HCT116 (cell line): ENCODE results near the gene CNPY2. TPM values are rescaled to one million over a fixed set of nuclear protein-coding genes. Genes with fewer than 3 reads are reported as not detected.

Experiments used
- ATAC-seq: fragments of 200-7000 bp; cut with Tn5 transposase; 2 replicates; pipeline ENCODE4 v1.9.1; 2020; ENCODE audit warnings: mild to moderate bottlenecking, moderate library complexity
- BruUV-seq: library from RNA; stranded (reverse); fragments of 400-500 nt; replicated peaks from 2 replicates; lab custom pipeline; 2021; lab: Mats Ljungman, UMichigan
- CTCF ChIA-PET: fragments of 300-600 bp; sonication (Branson Sonifier 250); formaldehyde crosslinking; loops from one replicate; lab custom pipeline; 2021; ENCODE audit warnings: antibody characterized with exemption; lab: Charles Lee
- POLR2A ChIA-PET: fragments of 300-600, 350-600 bp; sonication (Branson Sonifier 250); formaldehyde crosslinking; loops from one replicate; lab custom pipeline; 2021; ENCODE audit warnings: antibody characterized with exemption; lab: Charles Lee
- RAD21 ChIA-PET, 2 experiments: fragments of 300-600 bp; sonication (Branson Sonifier 250); formaldehyde crosslinking; loops; one replicate each; lab custom pipeline; 2023; ENCODE audit warnings: low total read pairs in 2 of 2; ENCODE audit not compliant: uncharacterized antibody in 2 of 2, unreplicated experiment in 2 of 2, low non-redundant PET in 1 of 2; lab: Charles Lee
- DNase-seq: peaks from one replicate; pipeline ENCODE4 v3.0.0-alpha.2; 2010; ENCODE audit warnings: low read depth, low spot score
- H2AFZ ChIP-seq: fragments of 200-600 bp; shearing (Covaris generic), sonication (generic); 2 replicates; pipeline ENCODE4 v1.6.1; 2017; ENCODE audit warnings: low read depth, mixed run types, mixed read lengths, antibody characterized with exemption, low read length; ENCODE audit not compliant: poor library complexity, severe bottlenecking
- H3K27ac ChIP-seq: 2 replicates; pipeline ENCODE4 v1.5.1; 2012; ENCODE audit warnings: low read depth, low read length
- H3K27me3 ChIP-seq: fragments of 200-600 bp; sonication (generic); 2 replicates; pipeline ENCODE4 v1.6.1; 2016; ENCODE audit warnings: mixed run types, low read length, mixed read lengths; ENCODE audit not compliant: insufficient read depth
- H3K36me3 ChIP-seq, 2 experiments: fragments of 200-500 bp in 1 of 2; fragments of 200-600 bp in 1 of 2; sonication (Bioruptor generic) in 1 of 2; sonication (generic) in 1 of 2; 2 replicates each; pipeline versions ENCODE4 v1.5.1 to v1.6.1; 2014 to 2016; ENCODE audit warnings: low read length in 2 of 2, inconsistent platforms in 1 of 2, mixed read lengths in 1 of 2, mixed run types in 1 of 2; ENCODE audit not compliant: insufficient read depth in 2 of 2, control insufficient read depth in 1 of 2
- H3K4me1 ChIP-seq, 2 experiments: fragments of 200-600 bp in 1 of 2; sonication (generic) in 1 of 2; 2 replicates each; pipeline versions ENCODE4 v1.5.1 to v1.6.1; 2012 to 2017; ENCODE audit warnings: low read length in 2 of 2, inconsistent platforms in 1 of 2, mild to moderate bottlenecking in 1 of 2, mixed read lengths in 1 of 2, mixed run types in 1 of 2, moderate library complexity in 1 of 2; ENCODE audit not compliant: insufficient read depth in 2 of 2, control insufficient read depth in 1 of 2
- H3K4me2 ChIP-seq: fragments of 200-600 bp; sonication (generic); 2 replicates; pipeline ENCODE4 v1.6.1; 2017; ENCODE audit warnings: mixed run types, low read length, mixed read lengths
- H3K4me3 ChIP-seq, 2 experiments: fragments of 200-600 bp in 1 of 2; sonication (generic) in 1 of 2; replicated peaks in 1 of 2; 2 replicates each; pipeline ENCODE4 v1.5.1; 2011 to 2016; ENCODE audit warnings: low read length in 2 of 2, control low read depth in 1 of 2, low read depth in 1 of 2, mild to moderate bottlenecking in 1 of 2, mixed read lengths in 1 of 2, mixed run types in 1 of 2
- H3K79me2 ChIP-seq: fragments of 200-600 bp; sonication (generic); 2 replicates; pipeline ENCODE4 v1.6.1; 2017; ENCODE audit warnings: mild to moderate bottlenecking, mixed run types, low read length, moderate library complexity, mixed read lengths; ENCODE audit not compliant: insufficient read depth
- H3K9ac ChIP-seq: fragments of 200-600 bp; sonication (generic); 2 replicates; pipeline ENCODE4 v1.6.1; 2016; ENCODE audit warnings: low read length, mixed read lengths
- H3K9me2 ChIP-seq: fragments of 200-600 bp; sonication (generic), shearing (Covaris generic); 2 replicates; pipeline ENCODE4 v1.6.1; 2017; ENCODE audit warnings: mixed run types, mild to moderate bottlenecking, moderate library complexity; ENCODE audit not compliant: insufficient read depth
- H3K9me3 ChIP-seq, 2 experiments: fragments of 200-500 bp in 1 of 2; fragments of 200-600 bp in 1 of 2; sonication (Bioruptor generic) in 1 of 2; sonication (generic) in 1 of 2; 2 replicates each; pipeline ENCODE4 v1.6.1; 2014 to 2017; ENCODE audit warnings: low read length in 2 of 2, mixed read lengths in 2 of 2, inconsistent platforms in 1 of 2, low read depth in 1 of 2, mild to moderate bottlenecking in 1 of 2, mixed run types in 1 of 2, moderate library complexity in 1 of 2; ENCODE audit not compliant: control insufficient read depth in 1 of 2, insufficient read depth in 1 of 2
- H4K20me1 ChIP-seq: fragments of 200-600 bp; sonication (generic), shearing (Covaris generic); 2 replicates; pipeline ENCODE4 v1.6.1; 2017; ENCODE audit warnings: mixed run types, mild to moderate bottlenecking, moderate library complexity; ENCODE audit not compliant: insufficient read depth
- ATF3 ChIP-seq: IDR thresholded peaks from 2 replicates; pipeline ENCODE4 v1.6.1; 2012
- CBX3 ChIP-seq: IDR thresholded peaks from 2 replicates; pipeline ENCODE4 v1.6.1; 2012; ENCODE audit warnings: low read depth
- CEBPB ChIP-seq: IDR thresholded peaks from 2 replicates; pipeline ENCODE4 v1.6.1; 2012; ENCODE audit warnings: low read depth
- CTCF ChIP-seq, 3 experiments: fragments of 200-600 bp in 1 of 3; sonication (generic) in 1 of 3; IDR thresholded peaks in 2 of 3; conservative IDR thresholded peaks in 1 of 3; 2 replicates each; pipeline ENCODE4 v1.5.1; 2012 to 2017; ENCODE audit warnings: low read depth in 2 of 3, low read length in 2 of 3, antibody characterized with exemption in 1 of 3, borderline replicate concordance in 1 of 3, control low read depth in 1 of 3, mild to moderate bottlenecking in 1 of 3, mixed read lengths in 1 of 3, mixed run types in 1 of 3, moderate library complexity in 1 of 3; ENCODE audit not compliant: insufficient read depth in 1 of 3
- EGR1 ChIP-seq: IDR thresholded peaks from 2 replicates; pipeline ENCODE4 v1.6.1; 2012; ENCODE audit warnings: low read depth
- ELF1 ChIP-seq: IDR thresholded peaks from 2 replicates; pipeline ENCODE4 v1.6.1; 2012; ENCODE audit warnings: low read depth, borderline replicate concordance
- EZH2phosphoT487 ChIP-seq: fragments of 200-600 bp; IDR thresholded peaks from 2 replicates; pipeline ENCODE4 v1.6.1; 2018; ENCODE audit warnings: antibody characterized with exemption, borderline replicate concordance
- JUND ChIP-seq: IDR thresholded peaks from 2 replicates; pipeline ENCODE4 v1.6.1; 2012
- POLR2AphosphoS5 ChIP-seq: IDR thresholded peaks from 2 replicates; pipeline ENCODE4 v1.6.1; 2011; ENCODE audit warnings: mild to moderate bottlenecking, low read depth, low read length, moderate library complexity
- RAD21 ChIP-seq: IDR thresholded peaks from 2 replicates; pipeline ENCODE4 v1.6.1; 2012; ENCODE audit warnings: low read depth, mild to moderate bottlenecking
- SIN3A ChIP-seq: IDR thresholded peaks from 2 replicates; pipeline ENCODE4 v1.6.1; 2012; ENCODE audit warnings: low read depth
- SP1 ChIP-seq: IDR thresholded peaks from 2 replicates; pipeline ENCODE4 v1.6.1; 2012; ENCODE audit warnings: low read depth
- SRF ChIP-seq: IDR thresholded peaks from 2 replicates; pipeline ENCODE4 v1.6.1; 2012; ENCODE audit warnings: low read depth
- TCF7L2 ChIP-seq: IDR thresholded peaks from 2 replicates; pipeline ENCODE4 v1.7.0; 2011; ENCODE audit warnings: borderline replicate concordance, inconsistent platforms; ENCODE audit not compliant: insufficient read depth, insufficient read length; ENCODE audit errors: extremely low read depth
- YY1 ChIP-seq: IDR thresholded peaks from 2 replicates; pipeline ENCODE4 v1.6.1; 2011; ENCODE audit warnings: low read length, low read depth, moderate library complexity, mild to moderate bottlenecking; ENCODE audit not compliant: insufficient replicate concordance; ENCODE audit errors: extremely low read depth
- ZFX ChIP-seq: fragments of 450-650 bp; IDR thresholded peaks from 2 replicates; pipeline ENCODE4 v1.6.1; 2017
- intact Hi-C: fragments of 100-400 bp; cut with micrococcal nuclease; formaldehyde crosslinking; loops from 2 replicates; pipeline ENCODE4 v1.10.0; 2022
- total RNA-seq: library from RNA; stranded (reverse); gene quantifications from one replicate; pipeline ENCODE4 v1.2.1, GENCODE V29; 2021; ENCODE audit not compliant: unreplicated experiment

The CNPY2 gene
- total RNA-seq, 1 experiment from 2014 or later, result 109 TPM

GRCh38 chr12:56298828-56299227, 17.0 kb downstream of the CNPY2 start:
- Histone ChIP-seq H3K79me2 (peaks cover 65% of the 10 kb centered on the region), H3K4me3 (peak overlapping the region; percentile 69 to 99), H4K20me1 (no peaks in the 10 kb centered on the region), H3K9ac (peak overlapping the region; percentile 96), H3K36me3 (peaks cover 3 to 16% of the 10 kb centered on the region in 2 experiments; a peak in 2 of 4 replicates), H3K9me3 (no peaks in the 10 kb centered on the region), H3K4me2 (peak overlapping the region; percentile 93), H3K27me3 (no peaks in the 10 kb centered on the region), H2AFZ (no peak overlapping the region), H3K9me2 (no peaks in the 10 kb centered on the region), H3K4me1 (peaks cover 22 to 48% of the 10 kb centered on the region in 2 experiments; a peak in 3 of 4 replicates), H3K27ac (peak overlapping the region; percentile 74)
- intact Hi-C loops, result no loop called here
- DNase-seq, result no peak
- no TSS peak for BruUV-seq
- RAD21 ChIA-PET, result no interaction called here
- POLR2A ChIA-PET, result no interaction called here
- CTCF ChIA-PET, result interaction anchor here (1.5 kb wide), 1 partner anchor 181 kb away, joined by 3 read pairs; the partner anchor contains the start of gene ZC3H10
- TF ChIP-seq ELF1, result no peak
- TF ChIP-seq POLR2AphosphoS5, result no peak
- no peak for TF ChIP-seq CBX3
- TF ChIP-seq SRF, result no peak
- TF ChIP-seq SIN3A, result no peak
- TF ChIP-seq JUND, result no peak
- TF ChIP-seq SP1, result no peak
- TF ChIP-seq EZH2phosphoT487, result no peak
- no peak for TF ChIP-seq ATF3
- TF ChIP-seq YY1, result no peak
- no peak for TF ChIP-seq RAD21
- TF ChIP-seq CEBPB, result no peak
- TF ChIP-seq EGR1, result no peak
- no peak for TF ChIP-seq CTCF (IDR thresholded peaks at IDR 0.05 in 2 of 3, conservative IDR thresholded peaks at IDR 0.05 in 1 of 3; ENCODE audit: borderline replicate concordance in 1 of 3, insufficient read depth in 1 of 3, low read depth in 2 of 3, low read length in 2 of 3)
- no peak for TF ChIP-seq ZFX
- no peak for TF ChIP-seq TCF7L2
- ATAC-seq, result no peak
